ENCODE data around the gene NRXN2. TPM values are rescaled to one million over a fixed set of nuclear protein-coding genes. Genes with fewer than 3 reads are reported as not detected.
"Not testable (repeated sequence)": the region's sequence is repeated elsewhere in the genome, so short reads cannot be mapped to it uniquely, and the experiment has no call there.

NRXN2 gene
- total RNA-seq, 2 experiments from 2014 or later, result 0.24 to 0.35 TPM

- H3K4me1 Mint-ChIP-seq (ENCODE audit: low read depth); H3K9me3 Mint-ChIP-seq; H3K36me3 Mint-ChIP-seq (ENCODE audit: low read depth); H3K27me3 Mint-ChIP-seq (ENCODE audit: low read depth); H3K27ac Mint-ChIP-seq; H3K4me3 Mint-ChIP-seq; intact Hi-C loops (cut with micrococcal nuclease); DNase-seq: not testable (repeated sequence)
- CTCF ChIA-PET, result interaction anchor here (1.2 kb wide), 1 partner anchor 13 kb away, joined by 3 read pairs; no protein-coding TSS in a partner anchor
These were observed 21.0 kb downstream of the NRXN2 start for GRCh38 chr11:64701956-64702355.

GRCh38 chr11:64698427-64698826 lies 24.6 kb downstream of the NRXN2 start:
- Mint-ChIP-seq H3K4me1 (ENCODE audit: low read depth) (peaks cover under 1% of the 10 kb centered on the region), H3K27me3 (ENCODE audit: low read depth) (peaks cover 8% of the 10 kb centered on the region), H3K4me3 (no peak overlapping the region), H3K36me3 (ENCODE audit: low read depth) (no peaks in the 10 kb centered on the region), H3K9me3 (no peaks in the 10 kb centered on the region), H3K27ac (no peak overlapping the region)
- intact Hi-C loops (cut with micrococcal nuclease), result no loop called here
- CTCF ChIA-PET, result interaction anchor here (1.4 to 1.6 kb wide), 2 partner anchors 10 to 46 kb away, joined by 3 to 12 read pairs; no protein-coding TSS in a partner anchor
- DNase-seq, result no peak

GRCh38 chr11:64697663-64698375 lies 25.2 kb downstream of the NRXN2 start:
- Mint-ChIP-seq H3K4me1 (ENCODE audit: low read depth) (peaks cover 6% of the 10 kb centered on the region), H3K36me3 (ENCODE audit: low read depth) (no peaks in the 10 kb centered on the region), H3K4me3 (no peak overlapping the region), H3K27me3 (ENCODE audit: low read depth) (peaks cover 10% of the 10 kb centered on the region), H3K27ac (no peak overlapping the region), H3K9me3 (no peaks in the 10 kb centered on the region)
- no peak for DNase-seq
- CTCF ChIA-PET, result interaction anchor here (1.4 to 1.7 kb wide), 2 partner anchors 9 kb away, joined by 9 to 12 read pairs; no protein-coding TSS in a partner anchor
- intact Hi-C loops (cut with micrococcal nuclease), result no loop called here

DNA sequence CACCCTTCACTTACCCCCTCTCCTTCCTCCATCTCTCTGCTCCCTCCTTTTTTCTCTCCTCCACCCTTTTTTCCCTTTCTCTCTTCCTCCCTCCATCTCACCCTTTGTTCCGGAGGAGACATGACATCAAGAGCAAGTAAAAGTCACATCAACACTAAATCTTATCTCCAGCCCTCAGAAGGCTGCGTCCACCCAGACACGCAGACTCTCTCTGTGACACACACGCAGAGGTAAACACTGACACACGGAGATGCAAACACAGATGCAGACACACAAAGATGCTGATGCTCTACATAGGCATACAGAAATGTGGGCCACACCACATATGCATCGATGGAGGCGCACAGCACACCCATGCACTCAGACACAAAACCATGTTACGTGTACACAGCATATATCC lies 27.0 kb downstream of the NRXN2 start:
- H3K27me3 Mint-ChIP-seq (ENCODE audit: low read depth), result peaks cover 16% of the 10 kb centered on the region
- H3K4me3 Mint-ChIP-seq, result no peak overlapping the region
- no peaks in the 10 kb centered on the region for H3K36me3 Mint-ChIP-seq (ENCODE audit: low read depth)
- intact Hi-C loops (cut with micrococcal nuclease), result no loop called here
- no peaks in the 10 kb centered on the region for H3K9me3 Mint-ChIP-seq
- CTCF ChIA-PET, result interaction anchor here (1.7 kb wide), 1 partner anchor 7 kb away, joined by 9 read pairs; no protein-coding TSS in a partner anchor
- H3K27ac Mint-ChIP-seq, result no peak overlapping the region
- DNase-seq, result no peak
- peaks cover 16% of the 10 kb centered on the region for H3K4me1 Mint-ChIP-seq (ENCODE audit: low read depth)

GRCh38 chr11:64695548-64695947 lies 27.4 kb downstream of the NRXN2 start:
- intact Hi-C loops (cut with micrococcal nuclease), result no loop called here
- Mint-ChIP-seq H3K9me3 (no peaks in the 10 kb centered on the region), H3K4me3 (no peak overlapping the region), H3K36me3 (ENCODE audit: low read depth) (no peaks in the 10 kb centered on the region), H3K4me1 (ENCODE audit: low read depth) (peaks cover 16% of the 10 kb centered on the region), H3K27me3 (ENCODE audit: low read depth) (peaks cover 16% of the 10 kb centered on the region), H3K27ac (no peak overlapping the region)
- CTCF ChIA-PET, result no interaction called here
- no peak for DNase-seq

GRCh38 chr11:64694821-64695365 lies 28.1 kb downstream of the NRXN2 start:
- H3K4me3 Mint-ChIP-seq, result no peak overlapping the region
- intact Hi-C loops (cut with micrococcal nuclease), result no loop called here
- no peak overlapping the region for H3K27ac Mint-ChIP-seq
- peaks cover 16% of the 10 kb centered on the region for H3K27me3 Mint-ChIP-seq (ENCODE audit: low read depth)
- H3K4me1 Mint-ChIP-seq (ENCODE audit: low read depth), result peaks cover 16% of the 10 kb centered on the region
- no peaks in the 10 kb centered on the region for H3K36me3 Mint-ChIP-seq (ENCODE audit: low read depth)
- H3K9me3 Mint-ChIP-seq, result no peaks in the 10 kb centered on the region
- CTCF ChIA-PET, result no interaction called here
- DNase-seq, result no peak

- Mint-ChIP-seq H3K4me3 (no peak overlapping the region), H3K27ac (no peak overlapping the region), H3K4me1 (ENCODE audit: low read depth) (peaks cover 16% of the 10 kb centered on the region), H3K9me3 (no peaks in the 10 kb centered on the region), H3K36me3 (ENCODE audit: low read depth) (no peaks in the 10 kb centered on the region), H3K27me3 (ENCODE audit: low read depth) (peaks cover 16% of the 10 kb centered on the region)
- intact Hi-C loops (cut with micrococcal nuclease), result no loop called here
- no peak for DNase-seq
- CTCF ChIA-PET, result no interaction called here
These were observed 28.8 kb downstream of the NRXN2 start for GRCh38 chr11:64694026-64694755.

DNA sequence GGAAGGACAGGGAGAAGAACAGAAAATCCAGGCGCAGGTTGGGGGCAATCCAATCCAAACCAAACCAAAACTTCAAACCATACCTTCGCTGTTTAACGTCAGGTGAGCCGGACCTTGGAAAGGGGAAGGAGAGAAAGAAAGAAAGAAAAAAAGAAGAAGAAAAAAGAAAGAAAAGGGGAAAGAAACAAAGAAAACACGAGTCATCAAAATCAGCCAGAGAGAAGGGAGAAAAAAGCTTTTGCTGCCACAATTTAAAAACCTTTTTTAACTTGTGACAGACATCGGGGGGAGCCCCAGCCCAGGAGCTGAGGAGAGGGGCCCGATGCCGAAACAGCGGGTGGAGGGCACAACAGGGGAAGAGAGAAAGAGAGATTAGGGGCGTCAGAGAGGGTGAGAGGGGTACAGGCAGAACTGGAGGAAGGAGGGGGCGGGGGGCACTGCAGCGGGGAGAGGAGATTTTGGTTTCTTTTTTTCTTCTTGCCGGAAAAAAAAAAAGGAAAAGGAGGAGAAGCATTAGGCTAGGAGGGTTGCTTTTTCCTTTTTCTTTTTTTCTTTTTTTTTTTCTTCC lies 30.1 kb downstream of the NRXN2 start:
- H3K9me3 Mint-ChIP-seq, result no peaks in the 10 kb centered on the region
- H3K36me3 Mint-ChIP-seq (ENCODE audit: low read depth), result no peaks in the 10 kb centered on the region
- peaks cover 24% of the 10 kb centered on the region for H3K4me1 Mint-ChIP-seq (ENCODE audit: low read depth)
- peak overlapping the region; percentile 32 for H3K4me3 Mint-ChIP-seq
- no peak for DNase-seq
- CTCF ChIA-PET, result no interaction called here
- intact Hi-C loops (cut with micrococcal nuclease), result no loop called here
- no peak overlapping the region for H3K27ac Mint-ChIP-seq
- peaks cover 16% of the 10 kb centered on the region for H3K27me3 Mint-ChIP-seq (ENCODE audit: low read depth)

GRCh38 chr11:64691543-64691942 lies 31.5 kb downstream of the NRXN2 start:
- no peak overlapping the region for H3K27ac Mint-ChIP-seq
- H3K4me3 Mint-ChIP-seq, result no peak overlapping the region
- no peaks in the 10 kb centered on the region for H3K36me3 Mint-ChIP-seq (ENCODE audit: low read depth)
- DNase-seq, result no peak
- no peaks in the 10 kb centered on the region for H3K9me3 Mint-ChIP-seq
- CTCF ChIA-PET, result no interaction called here
- H3K4me1 Mint-ChIP-seq (ENCODE audit: low read depth), result peaks cover 24% of the 10 kb centered on the region
- peaks cover 16% of the 10 kb centered on the region for H3K27me3 Mint-ChIP-seq (ENCODE audit: low read depth)
- intact Hi-C loops (cut with micrococcal nuclease), result no loop called here

DNA sequence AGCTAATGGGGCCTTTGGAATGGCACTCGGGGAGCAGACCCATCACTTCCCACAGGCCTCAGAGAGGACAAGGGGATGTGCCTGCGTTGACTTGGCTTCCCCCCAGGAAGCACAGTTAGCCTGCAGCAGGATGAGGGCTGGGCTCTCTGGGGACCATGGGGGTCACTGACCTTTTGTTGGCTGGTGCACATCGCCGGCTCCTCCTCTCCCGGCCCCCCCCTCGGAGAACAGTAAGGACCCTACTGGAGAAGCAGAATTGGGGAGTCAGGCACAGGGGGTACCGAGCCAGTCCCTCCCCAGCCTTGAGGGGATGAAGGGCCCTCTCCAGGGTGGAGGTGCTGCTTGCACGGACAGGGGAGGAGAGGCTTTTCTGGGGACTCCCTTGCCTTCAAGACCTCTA lies 32.8 kb downstream of the NRXN2 start:
- Mint-ChIP-seq H3K27me3 (ENCODE audit: low read depth) (peaks cover 16% of the 10 kb centered on the region), H3K36me3 (ENCODE audit: low read depth) (no peaks in the 10 kb centered on the region), H3K4me1 (ENCODE audit: low read depth) (peaks cover 24% of the 10 kb centered on the region), H3K27ac (no peak overlapping the region), H3K9me3 (no peaks in the 10 kb centered on the region), H3K4me3 (no peak overlapping the region)
- no peak for DNase-seq
- CTCF ChIA-PET, result interaction anchor here (2.1 to 2.2 kb wide), 2 partner anchors 14 to 71 kb away, joined by 13 to 27 read pairs; no protein-coding TSS in a partner anchor
- intact Hi-C loops (cut with micrococcal nuclease), result no loop called here

GRCh38 chr11:64688534-64688982 lies 34.4 kb downstream of the NRXN2 start:
- no peaks in the 10 kb centered on the region for H3K36me3 Mint-ChIP-seq (ENCODE audit: low read depth)
- intact Hi-C loops (cut with micrococcal nuclease), result loop anchor here (1.0 kb wide), 2 partner anchors 35 to 54 kb away; partner anchors contain the start of gene NRXN2
- H3K4me1 Mint-ChIP-seq (ENCODE audit: low read depth), result peaks cover 24% of the 10 kb centered on the region
- DNase-seq, result peak; percentile 94
- H3K4me3 Mint-ChIP-seq, result peak overlapping the region; percentile 39
- H3K27ac Mint-ChIP-seq, result no peak overlapping the region
- no peaks in the 10 kb centered on the region for H3K9me3 Mint-ChIP-seq
- H3K27me3 Mint-ChIP-seq (ENCODE audit: low read depth), result peaks cover 11% of the 10 kb centered on the region
- CTCF ChIA-PET, result interaction anchor here (0.6 to 2.2 kb wide), 43 partner anchors 8 to 1007 kb away, joined by 3 to 27 read pairs (median 4); partner anchors contain the start of genes MEN1, PYGM, RASGRP2 and RTN3
